ENCODE results near the gene SYT1.

- TF ChIP-seq, protein P1, sequence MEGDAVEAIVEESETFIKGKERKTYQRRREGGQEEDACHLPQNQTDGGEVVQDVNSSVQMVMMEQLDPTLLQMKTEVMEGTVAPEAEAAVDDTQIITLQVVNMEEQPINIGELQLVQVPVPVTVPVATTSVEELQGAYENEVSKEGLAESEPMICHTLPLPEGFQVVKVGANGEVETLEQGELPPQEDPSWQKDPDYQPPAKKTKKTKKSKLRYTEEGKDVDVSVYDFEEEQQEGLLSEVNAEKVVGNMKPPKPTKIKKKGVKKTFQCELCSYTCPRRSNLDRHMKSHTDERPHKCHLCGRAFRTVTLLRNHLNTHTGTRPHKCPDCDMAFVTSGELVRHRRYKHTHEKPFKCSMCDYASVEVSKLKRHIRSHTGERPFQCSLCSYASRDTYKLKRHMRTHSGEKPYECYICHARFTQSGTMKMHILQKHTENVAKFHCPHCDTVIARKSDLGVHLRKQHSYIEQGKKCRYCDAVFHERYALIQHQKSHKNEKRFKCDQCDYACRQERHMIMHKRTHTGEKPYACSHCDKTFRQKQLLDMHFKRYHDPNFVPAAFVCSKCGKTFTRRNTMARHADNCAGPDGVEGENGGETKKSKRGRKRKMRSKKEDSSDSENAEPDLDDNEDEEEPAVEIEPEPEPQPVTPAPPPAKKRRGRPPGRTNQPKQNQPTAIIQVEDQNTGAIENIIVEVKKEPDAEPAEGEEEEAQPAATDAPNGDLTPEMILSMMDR (IDR thresholded peaks at IDR 0.05): no peak
- TF ChIP-seq POLR2AphosphoS5 (IDR thresholded peaks at IDR 0.05): no peak
- no peak for TF ChIP-seq POLR2A (IDR thresholded peaks at IDR 0.05)
These were observed 559.0 kb downstream of the SYT1 start for GRCh38 chr12:79423560-79423959.

Data from sigmoid colon (tissue), 4 donors.